ENCODE results near the gene PM20D1.

DNA sequence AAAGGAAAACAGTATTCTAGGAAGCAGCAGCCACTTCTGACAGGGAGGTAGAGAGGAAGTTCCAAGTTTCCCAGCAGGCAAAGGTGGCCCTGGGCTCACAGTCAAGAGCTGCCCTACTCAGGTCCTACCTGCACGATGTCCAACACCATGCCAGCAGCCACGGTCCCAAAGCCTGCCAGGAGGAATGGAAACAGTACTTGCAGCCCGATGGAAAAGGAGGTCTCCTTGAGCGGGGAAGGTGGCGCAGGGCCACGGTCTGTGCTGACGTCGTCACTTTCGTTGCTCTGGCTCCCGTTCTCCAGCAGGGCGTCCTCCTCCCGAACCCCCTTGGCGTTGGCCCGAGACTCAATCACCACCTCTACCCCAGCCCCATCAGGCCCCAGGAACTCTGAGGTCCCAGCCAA is 40.0 kb downstream of the PM20D1 start:
- TF ChIP-seq POLR2A (IDR thresholded peaks at IDR 0.05; ENCODE audit: low read length) (no peak), GATA1 (IDR thresholded peaks at IDR 0.05; ENCODE audit: low read depth, low read length) (no peak)

Measured in erythroblast (primary cell).